ENCODE data around the gene EDIL3.

GRCh38 chr5:84397385-84397784, 12.7 kb upstream of the EDIL3 start:
- TF ChIP-seq, protein P1, sequence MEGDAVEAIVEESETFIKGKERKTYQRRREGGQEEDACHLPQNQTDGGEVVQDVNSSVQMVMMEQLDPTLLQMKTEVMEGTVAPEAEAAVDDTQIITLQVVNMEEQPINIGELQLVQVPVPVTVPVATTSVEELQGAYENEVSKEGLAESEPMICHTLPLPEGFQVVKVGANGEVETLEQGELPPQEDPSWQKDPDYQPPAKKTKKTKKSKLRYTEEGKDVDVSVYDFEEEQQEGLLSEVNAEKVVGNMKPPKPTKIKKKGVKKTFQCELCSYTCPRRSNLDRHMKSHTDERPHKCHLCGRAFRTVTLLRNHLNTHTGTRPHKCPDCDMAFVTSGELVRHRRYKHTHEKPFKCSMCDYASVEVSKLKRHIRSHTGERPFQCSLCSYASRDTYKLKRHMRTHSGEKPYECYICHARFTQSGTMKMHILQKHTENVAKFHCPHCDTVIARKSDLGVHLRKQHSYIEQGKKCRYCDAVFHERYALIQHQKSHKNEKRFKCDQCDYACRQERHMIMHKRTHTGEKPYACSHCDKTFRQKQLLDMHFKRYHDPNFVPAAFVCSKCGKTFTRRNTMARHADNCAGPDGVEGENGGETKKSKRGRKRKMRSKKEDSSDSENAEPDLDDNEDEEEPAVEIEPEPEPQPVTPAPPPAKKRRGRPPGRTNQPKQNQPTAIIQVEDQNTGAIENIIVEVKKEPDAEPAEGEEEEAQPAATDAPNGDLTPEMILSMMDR (conservative IDR thresholded peaks at IDR 0.05; ENCODE audit: low read length), result no peak
- no peak for TF ChIP-seq EZH2phosphoT487 (IDR thresholded peaks at IDR 0.05; ENCODE audit: borderline replicate concordance, low read depth, low read length)
